GM21786 (cell line): ENCODE results near the gene CELSR1.

Source experiments
- ATAC-seq: cut with Tn5 transposase; IDR thresholded peaks from one replicate; pipeline ENCODE4 v1.9.1; 2021; ENCODE audit not compliant: unreplicated experiment

Gene CELSR1

DNA sequence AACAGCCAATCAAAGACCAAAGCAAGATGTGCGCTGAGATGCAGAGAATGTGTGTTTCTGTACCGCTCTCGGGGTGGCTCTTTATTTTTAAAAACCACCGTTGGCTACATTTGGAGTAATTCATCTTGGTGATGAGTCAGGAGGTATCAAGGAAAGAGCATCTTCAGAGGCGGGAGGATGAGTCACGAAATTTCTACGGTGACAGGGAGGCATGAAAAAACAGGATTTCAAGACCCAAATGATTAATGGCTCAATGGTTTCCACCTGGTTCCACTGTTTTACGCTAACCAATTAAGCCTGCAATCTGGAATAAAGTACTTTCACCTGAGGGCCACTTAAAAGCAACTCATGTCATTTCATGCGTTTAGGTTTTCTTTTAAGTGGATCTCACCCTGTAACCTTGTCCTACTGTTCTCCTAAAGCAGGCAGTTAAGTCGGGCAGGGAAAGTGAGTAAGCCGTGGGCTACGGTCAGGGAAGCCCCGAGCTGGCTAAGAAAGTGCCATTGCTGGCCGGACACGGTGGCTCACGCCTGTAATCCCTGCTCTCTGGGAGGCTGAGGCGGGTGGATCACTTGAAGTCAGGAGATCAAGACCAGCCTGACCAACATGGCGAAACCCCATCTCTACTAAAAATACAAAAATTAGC, 74.6 kb downstream of the CELSR1 start:
- no peak for ATAC-seq

DNA sequence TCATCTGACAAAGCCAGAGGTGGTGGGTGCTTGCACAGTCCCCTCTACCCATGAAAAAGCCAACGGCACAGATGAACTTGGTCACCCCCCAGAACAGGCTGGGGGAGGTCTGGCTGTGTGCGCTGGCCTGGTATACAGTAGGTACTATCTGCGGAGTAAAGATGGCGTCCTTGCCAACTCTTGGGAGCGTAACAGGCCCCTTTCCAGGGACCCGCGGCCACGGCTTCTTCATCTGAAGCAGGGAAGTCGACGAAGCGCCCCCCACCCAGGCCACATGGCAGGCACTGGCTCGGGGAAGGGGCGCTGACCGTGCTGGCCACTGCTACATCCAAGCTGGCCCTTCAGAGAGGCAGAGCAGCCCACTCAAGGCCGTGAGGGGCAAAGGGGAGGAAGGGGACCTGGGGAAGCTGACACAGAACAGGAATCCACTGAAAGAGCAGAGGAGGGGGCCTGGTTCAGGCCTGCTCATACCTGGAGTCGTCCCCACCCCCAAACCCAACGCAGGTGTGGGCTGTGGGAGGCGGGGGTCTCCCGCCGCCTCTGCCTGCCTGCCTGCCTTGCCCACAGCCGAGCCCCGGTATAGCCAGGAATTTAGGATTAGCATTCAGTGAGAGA, 75.7 kb downstream of the CELSR1 start:
- no peak for ATAC-seq

DNA sequence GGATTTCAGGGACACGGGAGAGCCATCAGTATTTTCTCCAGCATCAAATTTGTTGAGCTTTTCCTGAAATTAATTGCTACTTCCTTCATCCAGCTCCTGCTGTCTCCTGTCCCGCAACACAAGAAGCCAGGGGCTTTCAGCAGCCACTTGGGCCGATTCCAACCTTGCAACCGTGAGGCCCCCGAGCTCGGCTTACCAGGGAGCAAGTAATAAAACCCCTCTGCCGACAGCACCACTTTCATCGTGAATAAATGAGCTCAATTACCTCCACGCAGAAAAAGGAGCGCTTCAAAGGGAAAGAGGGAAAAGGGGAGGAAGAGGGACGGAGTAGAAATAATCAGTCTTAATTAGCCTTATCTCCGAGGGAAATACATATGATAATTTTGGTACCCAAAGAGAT, 76.6 kb downstream of the CELSR1 start:
- no peak for ATAC-seq

DNA sequence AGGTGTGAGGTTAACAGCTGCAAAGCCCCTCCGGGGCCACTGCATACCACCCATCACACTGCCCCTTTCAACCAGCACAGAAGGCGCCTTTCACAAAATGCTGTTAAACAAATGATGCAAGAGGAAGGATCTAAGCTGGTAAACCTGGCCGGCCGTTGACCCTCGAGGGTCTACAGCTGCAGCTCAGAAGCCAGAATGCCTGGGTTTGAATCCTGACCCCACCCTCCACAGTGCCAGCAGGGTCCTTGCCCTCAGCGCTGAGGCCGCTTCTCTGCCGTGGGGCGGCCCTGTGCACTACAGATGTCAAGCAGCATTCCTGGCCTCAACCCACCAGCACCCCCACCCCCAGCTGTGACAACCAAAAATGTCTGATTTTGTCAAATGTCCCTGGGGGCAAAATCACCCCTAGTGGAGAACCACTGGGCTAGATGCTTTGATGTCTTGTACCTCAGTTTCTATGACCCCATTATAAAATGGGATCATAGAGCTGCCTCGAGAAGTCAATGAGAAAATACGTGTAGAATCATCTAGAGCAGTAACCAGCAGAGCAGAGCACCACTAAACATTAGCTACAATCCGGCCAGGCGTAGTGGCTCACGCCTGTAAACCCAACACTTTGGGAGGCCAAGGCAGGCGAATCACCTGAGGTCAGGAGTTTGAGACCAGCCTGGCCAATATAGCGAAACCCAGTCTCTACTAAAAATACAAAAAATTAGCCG, 77.9 kb downstream of the CELSR1 start:
- ATAC-seq = no peak

DNA sequence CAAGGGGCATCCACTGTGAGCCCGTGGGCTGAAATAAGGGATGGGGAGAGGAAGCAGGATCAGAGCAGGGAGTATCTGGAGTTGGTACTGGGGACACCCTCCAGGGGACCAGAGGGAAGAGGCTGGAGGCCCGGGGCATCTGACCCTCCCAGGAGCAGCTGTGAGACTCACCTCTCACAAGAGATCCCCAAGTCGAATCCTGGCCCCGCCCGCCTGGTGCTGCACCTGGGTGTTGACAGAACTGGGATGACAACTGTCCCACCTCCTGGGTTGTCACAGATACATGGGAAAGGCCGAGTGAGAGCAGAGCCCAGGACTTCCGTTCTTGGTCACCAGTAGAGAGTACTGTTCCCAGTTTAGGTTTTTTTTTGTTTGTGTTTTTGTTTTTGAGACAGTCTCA, 78.9 kb downstream of the CELSR1 start:
- no peak for ATAC-seq

DNA sequence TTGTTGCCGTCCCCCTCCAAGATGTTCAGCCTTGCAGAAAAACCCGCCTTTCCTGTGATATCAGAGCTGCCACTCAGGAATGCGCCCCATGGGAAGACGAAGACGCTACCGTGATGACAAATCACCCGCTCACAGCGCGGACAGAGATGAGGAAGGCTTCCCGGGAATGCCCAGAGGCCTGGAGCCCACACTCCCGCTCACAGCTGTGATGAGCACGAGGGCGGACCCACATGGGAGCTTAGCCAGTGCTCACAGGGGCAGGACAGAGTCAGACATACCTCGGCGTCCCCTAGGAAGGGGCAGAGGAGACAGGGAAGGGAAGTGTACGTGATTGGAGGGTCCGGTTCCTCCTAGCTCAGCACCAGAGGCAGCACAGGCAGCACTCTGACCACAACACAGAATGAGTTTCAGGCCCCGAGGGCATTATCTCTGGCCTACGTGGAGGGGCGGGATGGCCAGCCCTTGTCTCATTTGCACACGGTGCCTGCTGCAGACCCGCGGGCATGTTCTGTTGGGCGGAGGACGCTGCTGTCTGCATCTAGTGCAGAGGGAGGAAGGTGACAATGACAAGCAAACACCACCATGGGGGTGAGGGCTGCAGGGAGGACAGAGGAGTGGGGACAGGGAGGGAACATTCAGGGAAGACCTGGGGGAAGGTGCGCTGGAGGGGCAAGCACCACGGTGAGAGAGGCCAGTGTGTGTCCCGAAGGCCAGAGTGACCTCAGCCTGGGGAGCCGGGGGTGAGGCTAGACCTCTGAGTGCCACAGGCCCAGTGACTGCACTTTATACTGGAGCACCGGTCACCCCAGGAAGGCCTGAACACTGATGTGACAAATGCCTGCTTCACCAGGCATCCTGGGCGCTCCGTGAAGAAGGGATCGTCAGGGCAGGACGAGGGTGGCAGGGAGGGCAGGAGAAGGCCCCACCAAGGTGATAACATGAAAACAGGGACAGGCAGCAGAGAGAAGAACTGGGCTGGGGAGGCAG, 79.6 kb downstream of the CELSR1 start:
- no peak for ATAC-seq

DNA sequence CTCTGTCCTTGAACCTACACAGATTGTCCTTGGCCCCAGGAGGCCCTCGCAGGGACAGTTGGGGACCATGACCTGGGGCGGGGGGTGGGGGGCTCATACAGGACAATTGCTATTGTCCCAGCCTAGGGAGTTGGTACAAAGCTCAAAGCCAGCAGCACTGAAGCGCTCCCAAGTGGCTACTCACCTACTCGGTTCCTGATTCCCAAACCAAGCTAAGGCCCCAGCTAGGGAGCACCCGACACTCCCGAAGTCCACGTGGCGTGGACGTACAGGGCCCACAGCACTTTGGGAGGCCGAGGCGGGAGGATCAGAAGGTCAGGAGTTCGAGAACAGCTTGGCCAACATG, 80.6 kb downstream of the CELSR1 start:
- ATAC-seq = no peak

DNA sequence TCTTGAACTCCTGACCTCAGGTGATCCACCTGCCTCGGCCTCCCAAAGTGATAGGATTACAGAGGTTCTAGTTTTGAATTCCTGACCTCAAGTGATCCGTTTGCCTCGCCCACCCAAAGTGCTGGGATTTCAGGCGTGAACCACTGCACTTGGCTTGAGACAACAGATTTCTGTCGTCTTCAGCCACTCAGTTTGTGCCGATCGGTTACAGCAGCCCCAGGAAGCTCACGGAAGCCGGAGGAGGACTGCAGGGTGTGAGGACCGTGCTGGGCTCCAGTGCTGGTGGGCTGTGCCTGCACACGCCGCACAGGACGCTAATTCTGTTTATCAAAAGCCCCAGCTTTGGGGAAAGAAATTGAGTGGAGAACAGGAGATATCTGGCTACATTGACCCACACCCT, 82.0 kb downstream of the CELSR1 start:
- ATAC-seq = no peak

DNA sequence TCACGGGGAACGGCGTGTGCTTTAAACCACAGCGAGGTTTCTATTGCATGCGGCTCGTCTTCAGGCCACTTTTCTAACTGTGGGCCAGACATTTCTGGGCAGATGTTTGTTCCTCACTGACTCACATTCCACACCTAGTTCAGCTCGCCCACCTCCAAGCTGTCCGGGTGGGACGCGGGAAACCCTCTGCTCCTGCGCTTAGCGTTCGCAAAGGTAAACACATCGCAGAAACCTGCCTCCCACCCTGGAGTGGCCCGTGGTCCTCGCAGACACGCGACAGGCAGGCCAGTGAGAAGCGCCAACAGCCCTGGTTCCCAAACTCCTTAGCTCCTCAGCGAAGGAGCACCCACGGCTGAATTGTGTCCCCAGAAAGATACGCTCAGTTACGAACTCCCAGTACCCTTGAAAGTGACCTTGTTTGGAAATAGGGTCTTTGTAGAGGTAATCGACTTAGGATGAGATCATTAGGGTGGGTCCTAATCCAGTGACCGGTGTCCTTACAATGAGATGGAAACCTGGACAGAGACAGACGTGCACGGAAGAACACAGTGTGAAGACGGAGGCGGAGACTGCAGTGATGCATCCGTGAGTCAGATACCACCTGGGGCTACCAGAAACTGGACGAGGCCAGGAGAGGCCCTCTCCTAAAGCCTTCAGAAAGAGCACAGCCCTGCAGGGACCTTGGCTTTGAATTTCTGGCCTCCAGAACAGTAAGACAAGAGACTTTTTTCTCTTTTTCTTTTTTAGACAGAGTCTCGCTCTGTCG, 82.7 kb downstream of the CELSR1 start:
- no peak for ATAC-seq

DNA sequence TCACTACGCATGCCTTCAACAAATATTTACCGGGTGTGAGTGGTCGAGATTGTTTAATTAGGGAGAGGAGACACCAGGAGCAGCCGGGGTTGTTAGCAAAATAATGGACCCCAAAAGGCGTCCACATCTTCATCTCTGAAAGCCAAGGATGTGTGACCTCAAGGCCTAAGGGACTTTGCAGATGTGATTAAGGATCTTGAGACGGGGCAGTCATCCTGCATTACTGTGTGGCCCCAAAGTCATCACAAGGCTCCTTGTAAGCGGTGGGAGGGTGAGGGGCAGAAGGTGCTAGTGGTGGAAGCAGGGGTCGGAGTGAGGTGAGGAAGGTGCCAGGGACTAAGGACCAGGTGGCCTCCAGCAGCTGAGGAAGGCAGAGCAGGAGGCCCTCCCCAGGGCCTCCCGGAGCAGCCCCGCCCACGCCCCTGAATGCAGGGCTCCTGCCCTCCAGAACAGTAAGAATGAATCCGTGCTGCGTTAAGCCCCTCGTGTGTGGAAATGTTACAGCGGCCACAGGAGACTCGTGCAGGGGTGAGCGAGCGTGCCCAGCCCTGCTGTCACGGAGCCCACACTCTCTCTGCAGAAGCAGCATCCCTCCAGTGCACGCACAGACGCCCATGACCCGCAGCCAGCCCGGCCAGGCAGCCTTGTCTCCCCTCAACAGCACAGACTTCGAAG, 83.5 kb downstream of the CELSR1 start:
- ATAC-seq = no peak

DNA sequence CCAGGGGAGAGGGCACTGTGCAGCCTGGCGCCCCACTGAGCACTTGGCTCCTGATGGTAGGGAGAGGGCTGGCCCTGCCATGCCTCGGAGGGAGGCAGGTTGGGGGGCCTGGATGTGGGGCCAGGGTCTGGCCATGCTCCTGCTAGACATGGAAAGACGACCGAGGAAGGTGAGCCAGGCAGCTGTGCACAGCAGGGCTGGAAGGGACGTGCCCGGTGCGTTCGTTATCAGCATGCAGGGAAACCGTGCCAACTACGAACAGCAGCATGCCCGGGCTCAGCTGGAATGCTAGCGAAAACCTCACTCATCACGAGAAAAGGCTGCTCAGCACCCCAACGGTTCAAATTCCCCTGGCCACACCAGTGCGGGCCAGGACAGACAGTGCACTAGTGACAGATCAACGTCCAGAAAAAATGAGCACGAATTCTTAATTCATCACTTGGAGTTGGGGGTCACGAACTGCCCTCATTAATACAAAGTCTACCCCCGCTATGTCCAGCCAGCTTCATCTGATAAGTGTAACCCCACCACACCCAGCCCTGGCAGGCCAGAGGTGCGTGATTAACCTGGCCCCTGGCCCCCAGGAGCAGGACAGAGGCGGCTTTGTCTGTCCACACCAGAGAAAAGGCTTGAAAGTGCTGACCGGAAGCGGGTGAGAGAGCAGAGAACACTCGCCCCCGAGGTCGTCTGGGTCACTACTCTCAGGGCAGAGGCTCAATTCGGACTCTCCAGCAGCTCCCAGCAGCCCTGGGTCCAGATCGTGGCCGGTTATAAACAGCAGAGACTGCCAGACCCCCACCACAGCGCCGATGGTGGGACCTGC, 84.2 kb downstream of the CELSR1 start:
- no peak for ATAC-seq

DNA sequence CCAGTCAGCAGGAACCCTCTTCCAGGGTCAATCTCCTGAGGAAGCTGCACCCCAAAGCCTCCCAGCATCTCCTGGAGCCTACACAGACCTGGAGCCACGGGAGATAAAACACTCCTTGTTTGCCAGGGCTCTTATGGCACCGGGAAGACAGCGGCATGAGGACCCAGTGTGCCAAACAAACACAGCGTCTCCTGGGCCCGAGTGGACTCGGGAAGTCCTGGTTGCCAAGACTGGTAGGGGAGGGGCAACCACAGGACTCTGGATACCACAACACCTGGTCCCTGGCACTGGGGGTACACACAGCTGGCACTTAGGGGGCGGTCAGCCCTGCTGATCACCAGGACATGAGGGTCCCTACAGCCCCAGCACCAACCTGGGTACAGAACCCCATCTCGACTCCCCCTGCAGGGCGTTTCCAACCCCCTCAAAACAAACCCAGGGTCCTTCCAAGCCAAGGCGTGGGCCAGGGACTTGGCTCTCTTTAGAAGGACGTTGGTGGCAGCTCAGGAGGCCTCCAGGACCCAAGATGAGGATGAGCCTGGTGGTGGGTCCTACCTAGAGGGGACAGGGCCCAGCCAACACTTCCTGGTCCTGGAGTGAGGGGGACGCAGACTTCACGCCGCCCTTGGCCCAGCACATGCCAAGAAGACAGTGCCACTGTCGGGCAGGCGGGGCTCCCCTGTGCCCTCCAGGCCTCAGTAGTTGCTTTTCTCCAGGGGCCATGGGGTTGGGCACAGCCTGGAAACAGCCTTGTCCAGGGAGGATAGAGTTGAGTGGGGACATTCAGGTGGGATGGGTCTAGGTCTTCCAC, 85.0 kb downstream of the CELSR1 start:
- no peak for ATAC-seq

DNA sequence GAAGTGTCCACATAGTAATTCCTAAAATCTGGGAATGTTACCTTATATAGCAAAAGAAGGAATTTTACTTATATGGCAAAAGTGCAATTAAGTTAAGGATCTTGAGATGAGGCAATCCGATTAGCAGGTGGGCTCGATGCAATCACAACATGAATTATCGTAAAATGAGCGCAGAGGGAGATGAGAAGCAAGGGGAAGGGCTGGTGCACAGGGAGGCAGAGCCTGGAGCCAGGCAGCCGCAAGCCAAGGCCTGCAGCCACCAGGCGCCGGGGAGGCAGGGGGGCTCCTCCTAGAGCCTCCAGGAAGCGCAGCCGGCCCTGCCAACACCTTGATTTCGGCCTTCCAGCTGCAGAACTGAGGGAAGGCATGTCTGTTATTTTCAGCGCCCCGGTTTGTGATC, 85.7 kb downstream of the CELSR1 start:
- ATAC-seq = no peak

DNA sequence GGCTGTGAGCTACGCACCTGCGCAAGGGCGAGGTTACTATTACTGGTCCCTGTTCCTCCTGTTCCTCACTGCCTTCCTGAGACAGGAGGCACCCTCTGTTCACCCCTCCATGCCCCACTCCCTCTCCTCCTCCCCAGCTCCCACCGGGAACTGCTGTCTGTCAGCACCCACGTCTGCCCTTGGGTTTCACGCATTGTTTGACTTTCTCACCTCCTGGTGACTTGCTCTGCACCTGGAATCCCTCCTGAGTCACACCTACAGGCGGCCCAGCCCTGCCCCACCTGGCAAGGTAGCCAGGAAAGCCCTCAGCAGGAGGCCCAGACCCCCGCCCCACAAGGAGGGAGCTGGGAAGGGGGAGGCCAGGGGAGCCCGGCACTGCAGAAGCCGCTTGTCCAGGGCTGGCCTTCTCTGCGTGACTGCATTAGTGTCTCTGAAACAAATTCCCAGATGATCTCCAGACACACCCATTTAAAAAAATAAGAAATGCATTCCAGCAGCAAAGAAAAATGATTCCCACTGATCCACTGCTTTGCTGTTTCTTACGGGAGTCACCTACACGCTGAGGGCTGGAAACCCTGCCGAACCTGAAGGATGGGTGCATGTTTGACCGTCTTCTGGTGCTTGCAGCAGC, 86.4 kb downstream of the CELSR1 start:
- ATAC-seq = no peak

DNA sequence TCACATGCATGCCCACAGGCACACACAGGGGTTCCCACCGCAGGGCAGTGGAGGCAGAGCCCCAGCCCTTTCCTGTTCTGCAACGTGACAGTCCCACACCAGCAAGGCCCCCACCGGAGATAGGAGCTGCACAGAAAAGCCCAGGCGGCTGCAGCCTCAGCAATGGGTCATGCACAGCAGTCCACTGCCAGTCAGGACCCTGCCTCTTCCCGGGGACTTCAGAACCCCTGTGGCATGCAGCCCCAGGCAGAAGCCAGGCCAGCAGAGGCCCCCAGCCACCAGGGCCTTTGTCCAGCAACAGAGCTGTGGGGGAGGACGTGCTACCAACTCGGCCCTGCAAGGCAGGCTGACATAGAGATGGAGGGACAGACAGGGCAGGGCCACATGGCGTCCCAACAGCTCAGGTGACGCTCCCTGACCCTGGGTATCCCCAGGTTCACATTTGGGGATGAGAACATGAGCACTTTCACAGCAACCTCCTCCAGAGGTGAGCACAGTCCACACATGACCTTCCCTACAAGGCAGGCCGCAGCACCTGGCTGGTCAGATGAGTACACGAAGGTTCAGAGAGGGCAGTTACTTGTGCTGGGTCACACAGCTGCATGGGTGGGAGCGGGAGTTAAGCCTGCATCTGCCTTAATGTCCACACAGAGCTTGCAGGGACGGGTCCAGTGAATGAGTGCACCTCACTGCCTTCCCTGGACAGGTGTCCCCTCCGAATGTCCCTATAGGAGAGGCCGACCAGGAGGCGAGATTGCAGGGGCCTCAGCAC, 87.3 kb downstream of the CELSR1 start:
- ATAC-seq = no peak

DNA sequence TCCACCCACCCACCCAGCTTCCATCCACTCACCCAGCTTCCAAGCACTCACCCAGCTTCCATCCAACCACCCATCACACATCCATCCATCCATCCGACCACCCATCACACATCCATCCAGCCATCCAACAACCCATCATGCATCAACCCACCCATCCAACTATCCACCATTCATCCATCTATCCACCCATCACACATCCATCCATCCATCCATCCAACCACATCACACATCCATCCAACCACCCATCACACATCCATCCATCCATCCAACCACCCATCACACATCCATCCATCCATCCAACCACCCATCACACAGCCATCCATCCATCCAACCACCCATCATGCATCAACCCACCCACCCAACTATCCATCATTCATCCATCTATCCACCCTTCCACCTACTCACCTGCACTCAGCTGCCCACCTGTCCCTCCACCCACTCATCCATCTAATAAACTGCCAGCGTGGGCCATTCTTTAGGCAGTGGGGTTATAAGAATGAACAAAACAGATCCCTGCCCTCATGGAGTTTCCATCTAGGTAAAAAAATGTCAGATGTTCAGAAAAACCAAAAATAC, 88.2 kb downstream of the CELSR1 start:
- no peak for ATAC-seq

DNA sequence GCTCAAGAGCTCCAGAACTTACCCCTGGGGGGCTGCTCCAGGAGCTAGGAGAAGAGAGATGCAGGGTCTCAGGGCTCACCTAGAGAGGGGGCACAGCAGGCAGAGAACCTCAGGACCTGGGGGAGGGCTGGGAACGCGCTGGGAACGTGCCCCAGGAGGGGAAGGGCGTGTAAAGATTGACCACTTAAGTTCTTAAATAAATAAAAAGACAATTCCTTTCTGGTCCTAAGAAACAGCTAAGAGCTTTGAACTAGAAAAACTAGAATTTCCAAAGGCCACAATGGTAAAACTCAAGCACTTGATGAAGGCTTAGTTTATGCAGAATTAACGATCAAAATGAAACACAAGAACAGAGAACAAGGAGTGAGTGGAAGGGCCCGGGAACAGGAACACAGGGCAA, 89.1 kb downstream of the CELSR1 start:
- ATAC-seq = no peak
